SK-N-DZ (cell line): ENCODE results near the gene SS18L1.

Experiments
- DNase-seq: peaks from one replicate; pipeline ENCODE4 v3.0.0-alpha.2; 2015; ENCODE audit warnings: low spot score

SS18L1 gene

GRCh38 chr20:62193079-62194025, 49.8 kb downstream of the SS18L1 start:
- no peak for DNase-seq

GRCh38 chr20:62195075-62195405, 51.5 kb downstream of the SS18L1 start:
- DNase-seq = no peak

GRCh38 chr20:62195736-62196135, 52.2 kb downstream of the SS18L1 start:
- DNase-seq = no peak

- DNase-seq = no peak
Observed at GRCh38 chr20:62196286-62196685, 52.7 kb downstream of the SS18L1 start.

GRCh38 chr20:62197311-62197710, 53.7 kb downstream of the SS18L1 start:
- no peak for DNase-seq

GRCh38 chr20:62197801-62198200, 54.2 kb downstream of the SS18L1 start:
- DNase-seq = no peak

- DNase-seq = no peak
Observed at GRCh38 chr20:62198496-62198895, 54.9 kb downstream of the SS18L1 start.

- no peak for DNase-seq
Observed at GRCh38 chr20:62198931-62199330, 55.4 kb downstream of the SS18L1 start.

GRCh38 chr20:62200491-62201172, 57.1 kb downstream of the SS18L1 start:
- DNase-seq = no peak

GRCh38 chr20:62201173-62202082, 57.9 kb downstream of the SS18L1 start:
- DNase-seq = no peak

- DNase-seq = no peak
Observed at GRCh38 chr20:62202083-62202395, 58.5 kb downstream of the SS18L1 start.

- DNase-seq = no peak
Observed at GRCh38 chr20:62202676-62203377, 59.3 kb downstream of the SS18L1 start.

GRCh38 chr20:62203378-62204030, 59.9 kb downstream of the SS18L1 start:
- DNase-seq = no peak

GRCh38 chr20:62205618-62206387, 62.2 kb downstream of the SS18L1 start:
- no peak for DNase-seq

GRCh38 chr20:62206388-62206775, 62.8 kb downstream of the SS18L1 start:
- no peak for DNase-seq

GRCh38 chr20:62208061-62208794, 64.7 kb downstream of the SS18L1 start:
- no peak for DNase-seq

GRCh38 chr20:62208795-62209755, 65.5 kb downstream of the SS18L1 start:
- DNase-seq = peak; percentile 87

- DNase-seq = no peak
Observed at GRCh38 chr20:62209850-62210495, 66.4 kb downstream of the SS18L1 start.
